ENCODE data around the gene CA5B. TPM values are rescaled to one million over a fixed set of nuclear protein-coding genes. Genes with fewer than 3 reads are reported as not detected.
A peak's percentile ranks its signal among the peaks of the same experiment; 100 is the strongest.

The CA5B gene
- total and polyA plus RNA-seq, 2 of the 8 experiments (the other 6 are each of a cell fraction or from before 2014, with no cell fraction given) = 3.3 to 8.6 TPM

GRCh38 chrX:15737959-15738902, at the start of gene CA5B (continued):
- TF ChIP-seq CBX5 (IDR thresholded peaks at IDR 0.05; ENCODE audit: low read depth, low read length) = no peak
- TF ChIP-seq, protein P1, sequence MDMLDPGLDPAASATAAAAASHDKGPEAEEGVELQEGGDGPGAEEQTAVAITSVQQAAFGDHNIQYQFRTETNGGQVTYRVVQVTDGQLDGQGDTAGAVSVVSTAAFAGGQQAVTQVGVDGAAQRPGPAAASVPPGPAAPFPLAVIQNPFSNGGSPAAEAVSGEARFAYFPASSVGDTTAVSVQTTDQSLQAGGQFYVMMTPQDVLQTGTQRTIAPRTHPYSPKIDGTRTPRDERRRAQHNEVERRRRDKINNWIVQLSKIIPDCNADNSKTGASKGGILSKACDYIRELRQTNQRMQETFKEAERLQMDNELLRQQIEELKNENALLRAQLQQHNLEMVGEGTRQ (IDR thresholded peaks at IDR 0.05; ENCODE audit: low read length) = no peak
- no peak for TF ChIP-seq E2F6 (IDR thresholded peaks at IDR 0.05)
- TF ChIP-seq RBBP5 (IDR thresholded peaks at IDR 0.05; ENCODE audit: borderline replicate concordance, low read depth, low read length) = no peak
- no peak for TF ChIP-seq CHD1 (IDR thresholded peaks at IDR 0.05; ENCODE audit: low read depth, low read length)
- TF ChIP-seq RAD21 (IDR thresholded peaks at IDR 0.05 in 1 of 2, conservative IDR thresholded peaks at IDR 0.05 in 1 of 2; ENCODE audit: low read depth in 2 of 2, low read length in 2 of 2) = no peak
- no peak for TF ChIP-seq GABPA (IDR thresholded peaks at IDR 0.05; ENCODE audit: borderline replicate concordance, insufficient read depth, low read length)
- TF ChIP-seq EGR1 (IDR thresholded peaks at IDR 0.05; ENCODE audit: borderline replicate concordance, low read depth, low read length) = no peak
- no peak for TF ChIP-seq SP2 (IDR thresholded peaks at IDR 0.05; ENCODE audit: low read length)
- TF ChIP-seq TAF1 (IDR thresholded peaks at IDR 0.05; ENCODE audit: low read depth, low read length) = no peak
- TF ChIP-seq KDM5A (IDR thresholded peaks at IDR 0.05; ENCODE audit: low read length) = no peak
- no peak for TF ChIP-seq ATF3 (IDR thresholded peaks at IDR 0.05; ENCODE audit: insufficient read depth, low read depth, low read length)
- peak; percentile 94 for TF ChIP-seq TEAD4 (IDR thresholded peaks at IDR 0.05; ENCODE audit: low read depth, low read length)
- TF ChIP-seq JUN (IDR thresholded peaks at IDR 0.05; ENCODE audit: low read depth, low read length) = no peak
- TF ChIP-seq TBP (IDR thresholded peaks at IDR 0.05; ENCODE audit: low read depth, low read length) = no peak
- TF ChIP-seq GTF2F1 (IDR thresholded peaks at IDR 0.05; ENCODE audit: borderline replicate concordance, low read depth, low read length) = no peak
- no peak for TF ChIP-seq CEBPB (IDR thresholded peaks at IDR 0.05; ENCODE audit: low read depth, low read length)
- TF ChIP-seq CHD2 (IDR thresholded peaks at IDR 0.05; ENCODE audit: low read length) = no peak
- TF ChIP-seq CTBP2 (IDR thresholded peaks at IDR 0.05; ENCODE audit: borderline replicate concordance, insufficient read depth, insufficient read length, low read length) = no peak
- TF ChIP-seq FOSL1 (IDR thresholded peaks at IDR 0.05; ENCODE audit: insufficient read depth, low read depth, low read length) = no peak
- no peak for TF ChIP-seq JUND (IDR thresholded peaks at IDR 0.05; ENCODE audit: low read length)
